HG03457 (cell line): ENCODE results near the gene SMURF1.
"Not testable (repeated sequence)": the region's sequence is repeated elsewhere in the genome, so short reads cannot be mapped to it uniquely, and the experiment has no call there.

Source experiments
- ATAC-seq: cut with Tn5 transposase; IDR thresholded peaks from one replicate; pipeline ENCODE4 v1.9.1; 2021; ENCODE audit warnings: moderate number of reproducible peaks; ENCODE audit not compliant: unreplicated experiment

The SMURF1 gene

DNA sequence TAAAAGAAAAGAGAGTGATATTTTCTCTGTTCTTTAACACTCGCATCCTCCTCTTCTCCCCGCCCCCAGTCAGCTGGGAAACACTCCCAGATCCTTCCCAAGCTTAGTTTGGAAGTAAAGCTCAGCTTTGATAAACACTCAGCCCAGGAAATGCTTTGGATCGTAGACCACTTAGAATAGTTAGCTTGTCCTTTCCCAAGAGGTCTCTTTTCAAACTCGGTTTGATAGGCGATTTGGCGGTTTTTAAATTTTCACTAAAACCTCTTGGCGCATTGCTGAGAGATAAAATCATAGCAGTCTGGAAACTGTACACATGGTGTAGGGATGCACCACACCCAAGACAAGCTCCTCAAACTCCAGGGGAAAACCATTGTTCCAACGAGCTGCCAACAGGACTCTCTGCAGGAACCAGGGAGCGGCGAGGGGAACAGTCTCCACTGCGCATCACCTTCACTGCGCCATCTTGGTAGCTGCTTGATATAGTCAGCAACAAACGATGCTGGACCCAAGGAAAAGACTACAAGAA, 22.3 kb downstream of the SMURF1 start:
- ATAC-seq = no peak

DNA sequence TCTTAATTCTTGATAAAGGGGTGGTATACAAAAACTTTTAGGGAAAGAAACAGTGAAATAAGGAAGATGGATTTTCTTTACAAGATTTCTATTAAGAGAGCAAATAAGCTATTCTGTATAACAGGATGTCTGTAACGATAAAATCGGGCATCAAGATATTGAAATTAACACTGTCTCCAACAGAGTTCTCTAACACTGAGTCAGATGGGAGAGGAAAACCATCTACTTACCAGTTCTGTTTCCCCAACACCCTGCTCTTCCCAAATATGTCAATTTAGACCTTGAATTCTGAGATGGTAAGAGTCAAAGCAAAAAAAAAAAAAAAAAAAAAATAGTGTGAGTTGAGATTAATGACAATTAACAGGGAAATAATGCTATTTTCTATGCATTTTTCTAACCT, 23.0 kb downstream of the SMURF1 start:
- ATAC-seq = no peak

DNA sequence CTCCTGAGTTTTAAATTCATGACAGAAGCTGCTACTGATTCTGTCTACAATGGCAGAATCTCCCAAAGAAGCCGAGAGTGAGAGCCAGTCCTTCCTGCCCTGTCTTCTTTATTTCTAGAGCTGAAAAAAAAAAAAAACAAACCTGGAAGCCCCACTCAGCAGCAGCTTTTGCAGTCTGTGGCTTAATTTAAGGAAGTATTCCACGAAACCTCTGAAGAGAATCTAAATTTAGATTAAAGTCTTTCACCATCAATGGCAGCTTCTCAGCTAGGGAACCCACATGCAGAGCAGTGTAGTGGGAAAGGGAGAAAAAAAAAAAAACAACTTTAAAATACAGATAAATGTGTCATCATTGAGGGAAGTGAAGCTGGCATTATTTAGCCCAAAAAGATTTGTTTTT, 23.4 kb downstream of the SMURF1 start:
- no peak for ATAC-seq

DNA sequence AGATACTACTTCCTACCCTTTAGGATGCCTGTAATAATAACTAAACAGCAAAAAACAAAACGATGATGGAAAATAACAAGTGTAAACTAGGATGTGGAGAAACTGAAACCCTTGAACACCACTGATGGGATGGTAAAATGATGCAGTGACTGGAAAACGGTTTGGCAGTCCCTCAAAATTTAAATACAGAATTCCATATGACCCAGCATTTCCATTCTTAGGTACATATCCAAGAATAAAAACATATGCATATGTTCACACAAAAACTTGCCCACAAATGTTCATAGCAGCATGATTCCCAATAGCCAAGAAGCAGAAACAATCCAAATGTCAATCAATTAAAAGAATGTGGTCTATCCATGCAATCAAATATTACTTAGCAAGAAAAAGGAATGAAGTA, 25.8 kb downstream of the SMURF1 start:
- no peak for ATAC-seq

DNA sequence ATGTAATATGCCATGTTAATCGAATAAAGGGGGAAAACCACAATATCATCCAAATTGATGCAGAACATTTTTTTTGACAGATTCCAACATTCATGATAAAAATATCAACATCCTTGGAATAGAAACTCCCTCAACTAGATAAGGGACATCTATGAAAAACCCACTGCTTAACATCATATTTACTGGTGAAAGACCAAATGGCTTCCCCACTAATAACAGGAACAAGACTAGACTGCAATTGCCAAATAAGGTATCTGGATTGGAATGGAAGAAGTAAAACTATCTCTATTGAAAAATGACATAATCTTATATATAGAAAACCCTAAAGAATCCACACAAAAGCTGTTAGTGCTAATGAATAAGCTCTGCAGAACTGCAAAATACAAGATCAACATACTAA, 27.8 kb downstream of the SMURF1 start:
- ATAC-seq = no peak

DNA sequence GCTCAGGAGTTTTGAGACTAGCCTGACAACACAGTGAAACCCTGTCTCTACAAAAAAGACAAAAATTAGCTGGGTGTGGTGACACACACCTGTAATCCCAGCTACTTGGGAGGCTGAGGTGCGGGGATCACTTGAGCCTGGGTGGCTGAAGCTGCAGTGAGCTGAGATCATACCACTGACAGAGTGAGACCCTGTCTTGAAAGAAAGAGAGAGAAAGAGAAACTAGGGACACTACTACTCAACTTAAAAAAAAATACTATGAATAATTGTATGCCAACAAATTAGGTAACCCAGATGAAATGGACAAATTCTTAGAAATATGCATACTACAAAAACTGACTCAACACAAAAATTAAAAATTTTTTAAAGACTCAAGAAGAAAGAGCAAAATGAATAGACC, 28.5 kb downstream of the SMURF1 start:
- no peak for ATAC-seq

DNA sequence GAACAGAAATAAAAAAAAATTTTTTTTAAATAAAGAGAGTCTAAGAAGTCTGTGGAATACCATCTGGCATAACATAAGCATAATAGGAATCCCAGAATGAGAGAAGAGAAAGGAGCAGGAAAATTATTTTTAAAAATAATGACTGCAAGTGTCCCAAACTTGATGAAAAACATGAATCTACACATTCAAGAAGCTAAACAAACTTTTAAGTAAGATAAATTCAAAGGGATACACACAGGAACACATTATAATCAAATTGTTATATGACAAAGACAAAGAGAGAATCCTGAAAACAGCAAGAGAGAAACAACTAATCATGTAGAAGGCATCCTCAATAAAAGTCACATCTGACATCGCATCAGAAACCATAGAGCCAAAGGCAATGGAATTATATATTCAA, 30.9 kb downstream of the SMURF1 start:
- no peak for ATAC-seq

DNA sequence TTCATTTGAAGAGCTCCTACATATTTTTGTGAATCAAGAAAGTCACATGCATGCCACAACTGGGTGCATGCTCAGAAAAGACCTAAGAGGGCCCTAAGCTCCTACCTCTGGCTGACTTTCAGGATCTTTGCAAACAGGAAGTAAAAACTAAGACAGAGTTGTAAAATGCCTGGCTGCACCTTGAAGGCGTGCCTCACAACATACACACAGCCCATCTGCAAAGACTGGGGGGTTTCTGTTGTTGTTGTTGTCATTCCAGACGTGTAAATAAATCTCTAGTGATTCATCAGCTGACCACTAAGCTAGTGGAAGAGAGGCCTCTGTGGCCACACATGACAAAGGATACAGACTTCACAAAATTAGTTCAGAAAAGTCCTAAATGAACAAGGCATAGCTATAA, 31.8 kb downstream of the SMURF1 start:
- no peak for ATAC-seq

DNA sequence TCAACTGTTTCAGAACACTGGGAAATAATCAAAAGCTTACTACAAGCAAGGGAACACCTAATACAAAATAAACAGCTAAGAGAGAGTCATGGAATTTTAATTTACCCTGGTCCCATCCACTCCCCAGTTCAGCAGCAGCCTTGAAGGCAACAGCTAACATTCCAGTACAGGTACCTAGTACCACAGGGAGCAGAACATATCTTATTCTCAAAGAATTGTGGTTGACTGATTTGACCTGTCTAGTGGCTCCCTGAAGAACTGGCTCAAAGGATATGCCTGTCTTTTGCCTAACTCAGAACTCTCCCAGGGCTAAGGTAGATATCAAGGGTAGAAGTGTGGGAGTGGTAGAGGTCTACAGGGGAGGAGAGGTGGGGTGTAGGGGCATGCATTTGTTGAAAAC, 32.3 kb downstream of the SMURF1 start:
- ATAC-seq = no peak

DNA sequence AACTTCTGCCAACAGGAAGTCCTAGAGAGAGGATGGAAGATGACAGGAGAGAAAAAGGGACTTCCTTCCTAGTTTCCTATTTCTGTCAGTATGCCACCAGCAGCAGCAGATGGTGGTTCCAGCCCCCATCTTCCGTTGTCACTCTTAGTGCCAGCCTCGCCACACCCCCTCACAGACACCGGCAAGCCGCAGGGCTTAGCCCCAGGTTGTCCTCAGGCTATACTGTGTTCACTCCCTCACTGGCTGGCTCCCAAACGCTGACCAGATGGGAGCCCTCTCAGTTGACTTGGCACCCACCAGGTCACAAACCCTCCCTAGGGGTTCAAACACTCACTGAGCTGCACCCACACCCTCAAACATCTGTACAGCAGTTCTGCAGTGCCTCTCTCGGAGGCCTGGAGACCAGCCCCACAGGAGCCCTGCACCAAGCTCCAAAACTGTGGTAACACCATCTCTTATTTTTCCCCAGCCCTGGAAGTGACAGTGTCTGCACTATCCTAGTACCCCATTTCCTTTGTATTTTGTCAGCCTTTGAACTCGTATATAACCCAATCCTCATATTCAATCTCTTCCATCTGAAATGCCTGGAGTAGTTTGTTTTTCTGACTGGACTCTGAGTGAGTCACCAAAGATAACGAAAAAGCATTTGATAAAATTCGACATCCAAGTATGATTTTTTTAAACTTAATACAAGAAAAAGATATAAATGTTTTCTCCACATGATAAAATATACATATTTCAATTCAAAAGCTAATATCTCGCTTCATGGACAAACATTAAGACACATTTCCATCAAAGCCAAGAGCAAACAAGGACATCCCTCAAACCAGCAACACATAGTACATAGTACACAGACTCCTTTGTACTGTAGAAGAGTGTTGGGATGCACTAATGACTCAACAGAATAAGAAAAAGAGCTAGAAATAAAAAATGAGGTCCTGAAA, 34.5 kb downstream of the SMURF1 start:
- no peak for ATAC-seq

DNA sequence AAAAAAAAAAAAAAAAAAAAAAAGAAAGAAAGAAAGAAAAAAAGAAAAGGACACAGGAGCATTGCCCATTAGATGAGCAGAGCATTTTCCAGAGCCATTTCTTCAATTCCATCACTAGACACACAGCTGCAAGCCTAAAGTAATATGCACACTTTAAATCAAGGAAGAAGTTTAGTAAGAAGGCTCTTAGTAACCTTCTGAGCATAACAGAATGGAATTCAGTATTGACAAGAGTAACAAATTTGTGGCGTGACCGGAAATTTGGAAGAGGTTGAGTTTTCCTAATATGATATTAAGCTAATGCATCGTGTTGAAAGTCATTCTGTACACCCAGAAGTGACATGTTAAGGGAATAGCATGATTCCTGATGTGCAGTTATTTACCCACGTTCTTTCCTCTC, 35.3 kb downstream of the SMURF1 start:
- no peak for ATAC-seq

DNA sequence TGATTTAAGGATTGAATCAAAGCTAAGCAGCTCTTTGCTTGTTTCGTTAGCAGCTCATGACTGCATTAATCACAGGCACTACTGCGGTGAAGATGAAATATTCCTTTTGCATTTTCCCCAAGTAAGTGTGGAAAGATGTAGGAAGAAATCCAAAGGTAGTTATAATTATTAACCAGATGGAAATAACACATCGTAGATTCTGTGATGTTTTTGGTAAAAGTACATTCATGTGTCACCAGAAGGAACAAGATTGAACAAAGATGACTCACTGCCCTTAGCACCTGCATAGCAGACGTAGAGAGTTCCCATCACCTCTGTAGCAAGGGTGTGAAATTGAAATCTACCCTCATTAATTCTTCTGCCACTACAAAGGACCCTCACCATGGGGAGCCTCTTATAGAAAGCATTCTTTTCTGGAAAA, 37.1 kb downstream of the SMURF1 start:
- no peak for ATAC-seq

DNA sequence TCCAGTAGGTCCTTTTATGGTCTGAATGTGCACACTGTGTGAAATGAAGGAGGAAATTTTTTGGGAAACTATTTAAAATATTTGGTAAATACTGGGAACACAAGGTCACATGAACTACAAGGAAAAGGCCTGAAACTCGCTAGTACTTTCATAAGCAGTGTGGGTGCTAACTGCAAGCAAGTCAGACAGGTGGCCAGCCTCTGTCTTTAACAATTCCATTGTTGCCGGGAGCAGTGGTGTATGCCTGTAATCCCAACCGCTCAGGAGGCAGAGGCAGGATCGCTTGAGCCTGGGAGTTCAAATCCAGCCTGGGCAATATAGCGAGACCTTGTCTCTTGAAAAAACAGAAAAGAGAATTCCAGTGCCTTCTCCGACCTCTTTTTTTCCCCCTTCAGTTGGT, 37.5 kb downstream of the SMURF1 start:
- ATAC-seq = no peak

DNA sequence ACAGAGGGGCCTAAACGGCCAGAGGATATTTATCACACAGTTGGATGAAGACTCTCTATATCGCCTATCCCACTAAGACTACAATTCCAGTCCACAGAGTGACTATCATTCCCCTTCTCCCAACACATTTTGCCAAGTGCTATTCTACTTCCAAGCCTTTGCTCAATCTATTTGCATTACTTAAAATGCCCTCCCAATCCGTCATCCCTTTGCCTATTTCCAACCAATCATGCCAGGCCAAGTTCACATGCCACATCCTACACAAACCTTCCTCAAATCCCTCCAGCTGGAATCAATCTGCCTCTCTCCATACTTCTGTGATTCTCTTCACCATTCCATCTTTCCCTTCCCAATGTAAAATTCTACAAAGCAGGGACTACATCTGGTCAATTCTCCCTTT, 38.2 kb downstream of the SMURF1 start:
- no peak for ATAC-seq

DNA sequence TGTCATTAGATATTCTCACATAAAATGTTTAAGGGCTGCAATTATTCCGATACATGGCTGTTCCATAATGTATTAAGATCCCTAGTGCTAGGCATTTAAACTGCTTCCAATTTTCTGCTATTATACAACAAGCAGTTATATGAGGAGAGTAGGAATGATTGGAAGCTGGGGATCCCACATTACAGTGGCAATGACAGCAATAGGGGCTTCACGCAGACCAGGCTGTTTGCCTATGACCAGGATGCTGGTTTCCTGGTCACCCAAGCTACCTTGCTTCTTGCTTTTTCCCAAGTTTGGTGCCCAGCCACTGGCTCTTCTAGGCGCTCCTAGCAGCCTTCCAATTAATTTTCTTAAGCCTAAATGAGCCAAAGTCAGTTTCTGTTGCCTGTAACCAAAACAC, 39.3 kb downstream of the SMURF1 start:
- ATAC-seq = no peak

DNA sequence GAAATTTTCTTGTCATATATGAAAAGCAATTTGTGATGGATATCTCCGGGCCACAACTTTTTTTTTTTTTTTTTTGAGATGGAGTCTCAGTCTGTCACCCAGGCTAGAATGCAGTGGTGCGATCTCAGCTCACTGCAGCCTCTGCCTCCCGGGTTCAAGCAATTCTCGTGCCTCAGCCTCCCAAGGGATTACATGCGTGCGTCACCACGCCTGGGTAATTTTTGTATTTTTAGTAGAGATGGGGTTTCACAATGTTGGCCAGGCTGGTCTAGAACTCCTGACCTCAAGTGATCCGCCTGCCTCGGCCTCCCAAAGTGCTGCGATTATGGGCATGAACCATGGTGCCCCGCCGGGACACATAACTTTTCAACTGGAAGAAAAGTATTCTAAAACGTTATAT, 40.1 kb downstream of the SMURF1 start:
- ATAC-seq = not testable (repeated sequence)

DNA sequence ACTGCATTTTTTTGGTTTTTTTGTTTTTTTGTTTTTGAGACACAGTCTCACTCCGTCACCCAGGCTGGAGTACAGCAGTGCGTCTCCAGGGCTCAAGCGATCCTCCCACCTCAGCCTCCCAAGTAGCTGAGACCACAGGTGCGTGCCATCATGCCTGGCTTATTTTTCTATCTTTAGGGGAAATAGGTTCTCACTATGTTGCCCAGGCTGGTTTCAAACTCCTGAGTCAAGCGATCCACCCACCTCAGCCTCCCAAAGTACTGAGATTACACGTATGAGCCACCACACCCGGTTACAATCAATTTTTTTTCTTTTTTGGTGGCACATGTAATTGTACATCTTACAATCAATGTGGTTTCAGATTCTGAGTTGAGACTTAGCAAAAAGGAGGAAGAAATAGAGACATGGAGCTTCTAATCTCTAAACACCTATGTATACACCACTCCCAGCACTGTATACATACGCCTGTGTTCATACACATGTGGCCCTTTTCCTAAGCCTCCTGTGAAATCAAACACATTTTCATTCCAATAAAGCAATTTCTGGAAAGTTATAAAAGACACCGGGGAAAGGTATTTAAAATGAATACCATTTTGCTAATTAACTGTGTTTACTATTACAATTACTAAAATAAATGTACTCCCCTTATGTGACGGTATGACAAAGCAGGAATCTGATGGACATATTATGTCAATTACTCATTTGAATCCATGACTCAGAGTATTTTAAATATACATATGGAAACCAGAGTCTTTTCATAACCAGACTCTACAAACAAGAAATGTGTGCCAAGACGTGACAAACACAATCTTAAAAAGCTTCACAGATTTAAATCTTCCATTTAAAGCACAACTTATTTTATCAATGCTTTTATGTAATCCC, 40.9 kb downstream of the SMURF1 start:
- no peak for ATAC-seq

DNA sequence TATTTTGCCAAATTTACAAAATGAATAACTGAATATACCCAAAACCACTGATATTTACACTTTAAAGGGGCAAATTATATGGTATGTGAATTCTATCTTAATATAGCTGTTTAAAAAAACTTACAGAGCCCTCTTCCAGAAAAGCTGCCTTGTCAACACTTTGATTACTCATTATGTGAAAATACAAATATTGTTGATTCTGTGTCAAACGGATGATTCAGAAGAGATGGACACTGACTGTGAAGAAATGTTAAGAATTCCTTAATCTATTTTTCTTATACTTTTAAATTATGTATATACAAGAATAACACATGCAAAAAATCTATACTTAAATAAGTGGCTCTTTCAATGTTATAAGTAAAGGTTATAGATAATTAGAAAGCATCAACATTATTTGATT, 41.5 kb downstream of the SMURF1 start:
- ATAC-seq = no peak

DNA sequence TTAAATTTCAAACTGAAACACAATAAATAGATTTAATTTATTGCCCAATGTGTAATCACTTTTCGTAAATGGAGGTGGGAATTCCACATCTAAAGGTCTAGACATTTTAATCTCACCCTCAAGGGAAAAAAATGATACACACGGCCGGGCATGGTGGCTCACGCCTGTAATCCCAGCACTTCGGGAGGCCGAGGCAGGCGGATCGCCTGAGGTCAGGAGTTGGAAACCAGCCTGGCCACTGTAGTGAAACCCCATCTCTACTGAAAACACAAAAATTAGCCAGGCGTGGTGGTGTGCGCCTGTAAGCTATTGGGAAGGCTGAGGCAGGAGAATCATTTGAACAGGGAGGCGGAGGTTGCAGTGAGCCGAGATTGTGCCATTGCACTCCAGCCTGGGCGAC, 42.4 kb downstream of the SMURF1 start:
- not testable (repeated sequence) for ATAC-seq

DNA sequence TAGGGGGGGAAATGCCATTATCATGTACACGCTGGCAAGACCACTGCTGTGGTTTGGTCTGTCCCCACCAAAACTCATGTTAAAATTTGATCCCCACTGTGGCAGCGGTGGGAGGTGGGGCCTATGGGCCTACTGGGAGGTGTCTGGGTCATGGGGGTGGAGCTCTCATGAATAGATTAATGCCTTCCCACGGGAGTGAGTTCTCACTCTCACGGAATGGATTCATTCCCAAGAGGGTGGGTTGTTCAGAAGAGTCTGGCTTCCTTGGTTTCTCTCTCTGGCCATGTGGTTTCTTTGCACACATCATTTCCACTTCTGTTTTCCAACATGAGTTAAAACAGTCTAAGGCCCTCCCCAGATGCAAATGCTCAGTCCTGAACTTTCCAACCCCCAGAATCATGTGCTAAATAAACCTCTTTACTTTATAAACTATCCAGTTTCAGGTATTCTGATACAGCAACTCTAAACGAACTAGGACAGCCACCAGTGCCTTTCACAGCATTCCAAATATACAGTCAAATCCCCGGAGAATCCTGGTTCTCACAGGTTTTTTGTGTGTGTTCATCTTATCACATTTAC, 44.3 kb downstream of the SMURF1 start:
- ATAC-seq = no peak

DNA sequence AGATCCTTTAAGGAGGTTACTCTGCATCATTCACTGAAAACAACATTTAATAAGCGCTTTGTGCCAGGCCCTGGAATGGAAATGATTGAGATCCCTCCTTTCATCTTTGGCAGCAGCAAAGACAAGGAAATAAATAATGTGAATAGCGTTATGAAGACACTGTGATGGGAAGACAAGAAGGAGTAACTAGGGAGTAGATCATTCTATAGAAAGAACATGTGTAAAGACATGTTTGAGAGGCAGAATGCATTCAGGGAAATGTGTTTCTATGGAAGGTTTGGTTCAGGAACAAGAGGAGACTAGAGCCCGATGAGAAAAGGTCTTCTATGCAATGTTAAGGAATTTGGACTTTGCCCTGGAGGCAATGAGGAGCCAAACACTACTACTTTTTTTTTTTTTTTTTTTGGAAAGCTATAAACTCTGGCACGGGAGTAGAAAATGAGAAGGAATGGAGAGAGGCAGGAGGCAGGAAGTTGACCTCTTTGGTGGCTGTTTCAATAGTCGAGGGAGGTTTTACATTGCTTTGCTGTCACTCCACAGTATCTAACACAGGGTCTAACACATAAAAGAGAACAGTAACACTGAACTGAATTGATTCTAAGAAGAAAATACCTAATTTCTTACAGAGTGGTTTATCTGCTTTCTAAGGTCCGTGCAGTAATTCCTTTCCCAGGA, 44.9 kb downstream of the SMURF1 start:
- ATAC-seq = no peak
